T-helper 2 cell (primary cell): ENCODE measurements around the gene ERFE.

Source experiments
- DNase-seq, 5 experiments: peaks; one replicate each; pipeline versions ENCODE4 v3.0.0 to v3.0.0-alpha.2; 2012 to 2022

Gene ERFE

DNA sequence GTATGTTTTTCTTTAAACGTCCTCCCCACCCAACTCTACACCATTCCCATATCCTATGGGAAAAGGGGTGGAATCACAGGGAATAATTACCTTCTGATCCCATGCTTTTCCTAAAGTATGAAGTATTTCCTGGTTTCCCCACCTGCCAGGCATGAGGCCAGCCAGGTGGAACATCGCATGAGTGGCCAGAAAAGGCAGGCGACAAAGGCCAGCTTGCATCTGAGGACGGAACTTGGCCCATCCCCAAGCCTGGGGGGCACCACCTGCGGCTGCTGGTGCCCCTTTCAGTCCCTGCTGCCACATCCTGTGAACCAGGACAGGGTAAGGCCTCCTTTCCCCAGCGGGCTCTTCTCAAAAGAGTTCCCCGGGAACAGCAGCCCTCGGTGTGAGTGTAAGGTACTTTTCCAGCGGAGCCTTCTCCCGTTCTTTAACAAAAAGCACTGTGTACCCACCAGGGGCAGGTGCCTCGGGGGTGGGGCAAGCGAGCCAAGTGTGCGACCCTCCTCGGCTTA lies 1.2 kb upstream of the ERFE start:
- DNase-seq: no peak

DNA sequence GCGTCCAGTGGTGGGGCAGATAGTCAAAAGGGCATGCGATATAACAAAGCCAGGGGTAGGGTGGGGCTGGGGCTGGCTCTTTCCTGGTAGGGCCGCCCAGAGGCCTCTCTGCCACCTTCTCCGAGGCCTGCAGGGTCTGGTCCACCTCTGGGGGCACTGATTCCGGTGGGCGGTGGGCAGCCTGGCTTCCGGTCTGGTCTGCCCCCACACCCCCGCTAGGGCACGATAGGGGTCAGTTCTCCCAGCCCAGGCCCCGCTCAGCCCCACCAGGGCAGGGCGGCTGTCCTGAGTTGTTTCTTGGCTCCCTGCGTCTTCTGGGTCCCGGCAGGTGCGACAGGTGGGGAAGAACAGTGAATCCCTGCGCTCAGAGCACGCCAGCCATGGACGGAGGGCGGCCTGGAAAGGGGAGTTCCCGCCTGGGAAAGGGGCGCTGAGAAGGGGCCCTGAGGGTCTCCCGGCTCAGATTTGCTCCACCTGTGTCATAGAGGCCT lies 707 bp upstream of the ERFE start:
- peak in 1 of 5 experiments; percentile 4 for DNase-seq

- DNase-seq: peak in 2 of 5 experiments; percentile 13 to 16
These were observed 335 bp downstream of the ERFE start for GRCh38 chr2:238159071-238159539.

- no peak for DNase-seq
These were observed 963 bp downstream of the ERFE start for GRCh38 chr2:238159661-238160205.

DNA sequence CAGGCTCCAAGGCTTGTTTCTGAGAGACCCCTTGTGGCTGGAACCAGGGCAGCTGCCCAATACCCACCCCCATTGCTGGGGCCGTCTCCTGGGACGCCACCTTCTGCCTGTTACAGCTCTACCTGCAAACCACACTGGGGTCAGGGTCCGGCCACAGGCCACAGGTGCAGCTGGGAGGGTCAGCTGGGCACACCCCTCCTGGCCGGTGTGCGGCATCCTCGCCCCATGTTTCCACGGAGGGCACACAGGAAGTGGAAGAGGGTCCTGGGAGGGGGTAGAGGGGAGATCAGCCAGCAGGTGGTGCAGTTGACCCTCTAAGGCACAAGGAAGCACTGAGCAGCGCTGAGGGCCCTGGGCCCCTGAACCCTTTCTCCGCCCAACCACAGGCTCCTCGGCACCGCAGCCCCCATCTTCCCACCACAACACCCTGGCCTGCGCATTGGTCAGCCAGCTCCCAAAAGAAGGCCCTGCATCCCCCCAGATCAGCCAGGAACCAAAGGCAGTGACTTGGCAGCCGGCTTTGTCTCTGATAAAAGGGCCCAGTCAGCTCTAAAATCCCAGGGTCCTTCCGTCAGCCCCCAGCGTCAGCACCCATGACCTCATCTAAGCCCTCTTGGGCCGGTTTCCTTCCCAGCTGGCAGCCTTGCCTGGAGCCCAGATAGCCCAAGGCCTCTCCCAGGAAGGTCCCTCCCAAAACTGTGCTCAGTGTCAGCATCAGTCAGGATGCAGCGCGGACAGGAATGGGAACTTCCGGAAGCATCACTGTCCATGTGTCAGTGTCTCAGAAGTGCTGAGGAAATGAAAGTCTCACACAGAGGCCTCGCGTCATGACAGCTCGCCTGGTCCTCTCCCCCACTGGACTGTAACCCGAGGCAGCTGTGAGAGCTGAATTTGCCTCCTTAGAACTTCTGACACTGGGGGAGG lies 1.7 kb downstream of the ERFE start:
- no peak for DNase-seq

GRCh38 chr2:238161291-238162051 lies 2.7 kb downstream of the ERFE start:
- DNase-seq: no peak

- no peak for DNase-seq
These were observed 3.6 kb downstream of the ERFE start for GRCh38 chr2:238162251-238162845.

- no peak for DNase-seq
These were observed 4.2 kb downstream of the ERFE start for GRCh38 chr2:238162846-238163441.

GRCh38 chr2:238163481-238164198 lies 4.9 kb downstream of the ERFE start:
- no peak for DNase-seq

DNA sequence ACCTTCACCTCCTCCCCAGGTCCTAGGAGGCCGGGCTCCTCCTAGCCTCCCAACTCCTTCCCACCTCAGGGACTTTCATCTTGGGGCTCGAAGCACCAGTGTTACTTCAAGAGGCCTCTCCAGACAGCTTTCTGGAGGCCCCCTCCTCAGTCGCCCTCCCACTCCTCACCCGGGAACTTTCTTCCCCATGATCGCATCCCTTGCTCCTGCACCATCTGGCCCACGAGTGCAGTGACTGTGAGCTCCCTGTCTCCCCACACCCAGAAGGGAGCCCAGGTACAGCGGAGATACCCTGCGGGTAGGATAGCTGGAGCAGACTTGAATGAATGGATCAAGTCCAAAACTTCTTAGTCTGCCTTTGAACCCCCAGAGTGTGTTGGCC lies 6.1 kb downstream of the ERFE start:
- no peak for DNase-seq

DNA sequence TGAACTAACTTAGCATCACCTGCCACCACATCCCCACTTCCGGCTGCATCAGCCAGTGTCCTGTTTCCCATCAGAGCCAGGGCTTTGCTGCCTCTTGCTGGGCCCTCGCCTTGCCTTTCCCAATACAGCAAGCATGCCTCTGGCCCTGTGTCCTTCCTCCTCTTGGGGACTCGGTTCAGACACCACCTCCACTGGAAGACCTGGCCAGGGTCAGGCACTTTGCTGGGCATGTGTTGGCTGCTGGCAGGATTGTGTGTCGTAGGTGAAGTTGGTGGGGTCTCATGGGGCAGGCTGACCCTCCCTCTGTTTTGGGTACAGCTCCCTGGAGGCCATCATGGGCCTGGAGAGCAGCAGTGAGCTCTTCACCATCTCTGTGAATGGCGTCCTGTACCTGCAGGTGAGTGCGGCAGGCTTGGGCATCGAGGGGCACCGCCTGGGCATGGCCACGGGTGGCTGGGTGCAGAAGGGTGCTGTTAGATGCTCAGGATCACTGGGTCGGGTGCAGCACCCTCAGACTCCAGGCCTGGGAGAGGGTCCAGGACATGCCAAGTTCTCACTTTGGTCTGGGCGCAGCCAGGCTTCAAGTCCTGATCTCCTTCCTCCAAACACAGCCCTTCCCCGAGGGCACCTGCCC lies 6.6 kb downstream of the ERFE start:
- no peak for DNase-seq

- DNase-seq: no peak
These were observed 7.9 kb downstream of the ERFE start for GRCh38 chr2:238166391-238167343.

DNA sequence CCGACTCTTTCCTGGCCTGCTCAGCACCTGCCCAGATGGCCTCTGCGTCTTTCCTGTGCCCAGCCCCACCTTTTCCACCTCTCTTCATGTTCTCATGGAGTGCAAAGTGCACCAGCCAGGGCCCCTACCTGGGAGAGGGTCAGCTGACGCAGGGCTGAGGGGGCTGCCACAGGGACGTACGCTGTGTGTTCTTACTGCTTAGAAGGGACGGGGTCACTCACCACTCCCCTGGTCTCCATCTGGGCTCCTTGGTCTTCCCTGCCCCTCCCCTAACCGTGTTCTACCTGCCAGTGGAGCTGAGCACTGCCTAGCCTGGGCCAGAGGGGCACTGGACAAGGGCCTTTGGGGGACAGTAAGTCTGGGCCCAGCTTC lies 8.6 kb downstream of the ERFE start:
- DNase-seq: no peak

- no peak for DNase-seq
These were observed 9.0 kb downstream of the ERFE start for GRCh38 chr2:238167761-238168160.

- DNase-seq: no peak
These were observed 9.7 kb downstream of the ERFE start for GRCh38 chr2:238168196-238169047.

DNA sequence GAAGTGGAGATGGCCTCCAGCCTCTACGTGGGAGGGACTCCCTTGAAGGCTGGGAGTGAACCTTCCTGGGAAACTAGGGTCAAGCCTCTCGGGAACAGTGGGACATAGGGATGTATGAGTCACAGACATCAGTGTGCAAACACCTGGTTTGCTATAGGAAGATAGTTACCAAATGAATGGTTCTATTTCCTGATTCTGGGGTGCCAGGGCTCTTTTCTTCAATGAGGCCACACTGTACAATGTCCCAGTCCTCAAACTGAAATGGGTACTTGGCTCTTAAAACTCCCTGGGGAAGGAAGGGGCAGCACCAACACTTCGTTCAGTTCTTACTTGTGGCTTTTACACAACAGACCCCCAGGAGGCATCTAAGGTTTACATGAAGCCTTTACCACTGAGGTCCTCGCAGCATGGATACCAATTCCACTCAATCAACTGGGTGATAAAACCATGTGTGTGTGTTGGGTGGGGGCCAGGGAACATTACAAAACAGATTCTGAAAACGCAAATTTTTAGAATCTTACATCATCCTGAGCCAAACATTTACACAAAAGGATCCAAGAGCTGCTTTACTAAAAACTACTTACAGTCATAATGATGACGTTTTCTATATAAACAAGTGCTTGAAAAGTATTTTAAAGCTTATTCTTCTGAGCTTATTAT lies 10.4 kb downstream of the ERFE start:
- DNase-seq: no peak

DNA sequence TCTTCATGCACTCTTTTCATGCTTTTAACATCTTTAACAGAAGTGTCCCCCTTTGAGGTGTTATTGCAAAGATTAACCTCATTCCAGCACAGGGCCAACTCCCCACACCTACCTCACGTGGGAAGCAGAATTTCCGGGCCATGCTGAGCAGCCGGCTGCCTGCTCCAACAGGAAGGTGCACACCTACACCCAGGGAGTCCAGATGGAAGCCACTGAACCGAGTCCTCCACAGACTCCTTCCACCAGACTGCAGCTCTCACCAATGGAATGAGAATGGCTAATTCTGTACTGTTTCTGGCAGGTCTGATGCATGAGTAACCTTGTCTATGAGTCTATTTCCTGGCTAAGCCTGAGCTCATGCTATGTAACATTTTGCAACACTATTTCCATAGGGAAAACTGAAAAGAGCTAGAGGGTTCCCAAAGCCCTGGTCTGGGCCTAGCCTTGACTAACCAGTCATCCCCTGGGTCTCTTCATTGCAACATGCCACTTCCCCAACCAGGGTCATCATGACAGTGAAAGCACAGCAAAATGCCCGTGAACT lies 11.0 kb downstream of the ERFE start:
- DNase-seq: no peak
